ENCODE data around the gene CLEC18A.
"Not testable (repeated sequence)": the region's sequence is repeated elsewhere in the genome, so short reads cannot be mapped to it uniquely, and the experiment has no call there.

Gene CLEC18A

DNA sequence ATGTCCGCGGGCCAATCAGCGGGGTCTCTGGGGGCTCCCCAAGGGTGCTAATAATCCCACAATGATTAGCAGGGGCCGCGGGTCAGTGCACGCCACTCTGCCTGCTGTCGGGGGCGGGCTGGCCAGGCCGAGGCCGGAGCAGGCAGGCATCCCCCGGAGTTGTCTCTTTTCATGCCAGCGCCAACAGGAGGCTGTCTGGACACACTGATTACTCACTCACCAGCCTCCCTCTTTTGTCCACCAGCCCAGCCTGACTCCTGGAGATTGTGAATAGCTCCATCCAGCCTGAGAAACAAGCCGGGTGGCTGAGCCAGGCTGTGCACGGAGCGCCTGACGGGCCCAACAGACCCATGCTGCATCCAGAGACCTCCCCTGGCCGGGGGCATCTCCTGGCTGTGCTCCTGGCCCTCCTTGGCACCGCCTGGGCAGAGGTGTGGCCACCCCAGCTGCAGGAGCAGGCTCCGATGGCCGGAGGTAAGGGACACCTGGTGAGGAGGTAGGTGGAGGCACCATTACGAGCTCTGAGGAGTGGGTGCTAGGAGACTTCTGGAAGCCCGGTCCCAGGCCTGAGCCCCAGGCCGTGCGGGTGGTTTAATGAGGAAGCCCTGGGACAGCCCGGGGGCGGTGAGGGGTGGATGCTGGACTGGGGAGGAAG lies at the start of gene CLEC18A:
Gene CLEC18A (plus strand): TSS at position 318 of the 655 bp plus-strand sequence. CDS start 33 bp downstream, at position 351.
- DNase-seq (ENCODE audit: insufficient read length, low spot score); FAIRE-seq: not testable (repeated sequence)

DNA sequence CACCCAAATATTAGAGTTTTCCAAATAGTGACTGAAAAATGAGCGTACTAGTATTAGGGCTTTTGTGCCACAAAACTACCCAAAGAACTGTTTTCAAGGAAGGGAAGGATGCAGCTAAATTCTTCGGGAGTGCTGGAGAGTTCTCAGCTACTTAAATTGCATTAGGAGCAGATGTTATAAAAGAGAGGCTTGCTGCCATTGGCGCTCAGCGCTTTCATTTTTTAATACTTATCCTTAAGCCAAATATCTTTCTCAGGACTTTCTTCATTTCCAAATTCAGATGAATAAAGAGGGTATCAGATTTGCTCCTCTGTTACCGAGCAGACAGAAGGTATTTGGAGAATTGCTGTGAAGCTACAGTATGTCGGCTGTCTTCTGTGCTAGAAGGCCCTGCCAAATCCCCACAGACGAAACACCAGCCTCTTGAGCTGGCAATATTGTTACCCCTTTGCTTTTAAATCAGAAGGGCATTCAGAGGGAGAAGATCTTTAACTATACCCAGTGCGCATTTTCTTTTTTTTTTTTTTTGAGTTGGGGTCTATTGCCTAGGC lies 47.2 kb upstream of the CLEC18A start:
- FAIRE-seq (no peak), DNase-seq (ENCODE audit: insufficient read length, low spot score) (no peak)
- TF ChIP-seq CTCF (IDR thresholded peaks at IDR 0.05; ENCODE audit: insufficient read depth, missing control alignments) = no peak

- no peak for TF ChIP-seq CTCF (IDR thresholded peaks at IDR 0.05; ENCODE audit: insufficient read depth, missing control alignments)
- DNase-seq (ENCODE audit: insufficient read length, low spot score) (no peak), FAIRE-seq (no peak)
Measured at GRCh38 chr16:69904495-69905170, 46.5 kb upstream of the CLEC18A start.

DNA sequence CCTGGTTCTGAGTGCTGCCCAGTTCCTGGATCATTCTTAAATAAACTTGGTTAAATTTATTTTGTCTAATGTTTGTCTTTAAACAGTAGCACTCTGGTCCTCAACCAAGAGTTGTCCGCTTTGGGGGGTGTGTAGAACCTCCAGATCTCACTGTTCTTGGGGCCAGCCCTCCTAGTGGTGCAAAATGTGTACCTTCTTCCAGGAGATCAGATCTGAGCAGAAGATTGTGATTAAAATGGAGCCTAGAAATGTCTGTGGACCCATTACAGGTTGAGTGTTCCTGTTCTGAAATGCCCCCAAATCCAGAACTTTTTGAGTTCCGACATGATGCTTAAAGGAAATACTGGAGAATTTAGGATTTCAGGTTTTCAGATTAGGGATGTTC lies 46.0 kb upstream of the CLEC18A start:
- TF ChIP-seq CTCF (IDR thresholded peaks at IDR 0.05; ENCODE audit: insufficient read depth, missing control alignments) = no peak

DNA sequence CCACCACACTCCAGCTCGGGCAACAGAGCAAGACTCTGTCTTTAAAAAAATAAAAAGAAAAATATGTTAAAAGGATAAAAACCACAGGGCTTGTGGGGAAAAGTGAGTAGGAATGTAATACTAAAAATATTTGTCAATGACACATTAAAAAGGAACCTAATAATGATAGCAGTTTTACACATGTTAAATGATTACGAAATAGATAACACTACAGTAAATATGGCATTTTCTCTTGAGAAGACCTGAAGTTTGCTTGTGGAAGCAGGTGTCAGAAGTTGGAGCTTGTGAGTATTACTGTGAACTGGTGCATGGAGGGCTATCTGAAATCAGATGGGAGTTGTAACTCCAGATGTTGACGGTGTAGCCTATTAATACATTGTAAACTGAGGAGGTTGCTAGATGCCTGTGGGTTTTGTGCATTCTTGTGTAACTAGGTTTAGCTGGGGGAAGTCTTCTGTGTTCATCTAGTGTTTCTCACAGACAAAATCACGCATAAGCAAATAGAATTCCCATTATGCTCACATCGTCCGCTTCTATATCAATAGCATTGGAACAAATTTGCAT lies 44.2 kb upstream of the CLEC18A start:
- no peak for TF ChIP-seq CTCF (IDR thresholded peaks at IDR 0.05; ENCODE audit: insufficient read depth, missing control alignments)
- no peak for DNase-seq (ENCODE audit: insufficient read length, low spot score)
- no peak for FAIRE-seq

More for the DNA sequence above, 46.0 kb upstream of the CLEC18A start:
- DNase-seq (ENCODE audit: insufficient read length, low spot score) = no peak
- FAIRE-seq = no peak

- FAIRE-seq (no peak), DNase-seq (ENCODE audit: insufficient read length, low spot score) (no peak)
- TF ChIP-seq CTCF (IDR thresholded peaks at IDR 0.05; ENCODE audit: insufficient read depth, missing control alignments) = no peak
Measured at GRCh38 chr16:69909043-69909442, 42.1 kb upstream of the CLEC18A start.

DNA sequence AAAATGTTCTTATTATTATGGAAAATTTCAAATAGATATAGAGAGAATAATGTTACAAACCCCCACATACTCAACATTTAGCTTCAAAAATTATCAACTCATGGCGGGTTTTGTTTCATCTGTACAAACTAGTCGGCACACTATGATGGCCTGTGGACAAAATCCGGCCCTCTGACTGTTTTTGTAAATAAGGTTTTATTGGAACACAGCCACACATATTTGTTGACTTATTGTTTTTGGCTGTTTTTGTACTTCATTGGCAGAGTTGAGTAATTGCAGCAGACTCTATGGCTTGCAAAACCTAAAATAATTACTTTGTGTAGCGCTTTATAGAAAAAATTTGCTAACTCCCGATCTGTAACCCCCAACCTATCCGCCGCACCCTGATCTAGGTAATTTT lies 41.4 kb upstream of the CLEC18A start:
- DNase-seq (ENCODE audit: insufficient read length, low spot score) = no peak
- TF ChIP-seq CTCF (IDR thresholded peaks at IDR 0.05; ENCODE audit: insufficient read depth, missing control alignments) = no peak
- no peak for FAIRE-seq
